ENCODE results near the gene P2RY14. TPM values are rescaled to one million over a fixed set of nuclear protein-coding genes. Genes with fewer than 3 reads are reported as not detected.

The P2RY14 gene
- total RNA-seq, 1 donor from 2014 or later = not detected

DNA sequence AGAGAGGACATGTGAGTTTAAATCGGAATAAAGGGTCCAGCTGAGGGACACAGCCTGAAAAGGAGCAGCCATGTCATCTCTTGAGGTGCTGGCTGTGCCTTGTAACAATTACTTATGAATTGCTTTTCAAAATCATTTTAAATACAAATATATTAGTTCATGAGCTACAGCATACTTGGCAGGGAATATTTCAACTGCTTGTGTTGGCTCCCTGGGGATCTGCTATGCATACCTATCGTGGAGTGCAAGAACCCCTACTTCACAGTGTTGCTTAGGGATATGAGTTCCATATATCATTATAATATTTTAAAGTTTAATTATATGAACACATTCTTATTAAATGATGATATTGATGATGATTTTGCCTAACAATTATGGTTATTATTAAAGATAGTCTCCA is 19.1 kb upstream of the P2RY14 start:
- Mint-ChIP-seq H3K4me1 (ENCODE audit: low read depth, unreplicated experiment) (peaks cover 3% of the 10 kb centered on the region), H3K27ac (ENCODE audit: unreplicated experiment) (no peak overlapping the region)

GRCh38 chr3:151296226-151296625 is 17.9 kb upstream of the P2RY14 start:
- peaks cover 3% of the 10 kb centered on the region for H3K4me1 Mint-ChIP-seq (ENCODE audit: low read depth, unreplicated experiment)
- H3K36me3 Mint-ChIP-seq (ENCODE audit: unreplicated experiment) = no peaks in the 10 kb centered on the region
- no peaks in the 10 kb centered on the region for H3K9me3 Mint-ChIP-seq (ENCODE audit: unreplicated experiment)
- TF ChIP-seq, protein P1, sequence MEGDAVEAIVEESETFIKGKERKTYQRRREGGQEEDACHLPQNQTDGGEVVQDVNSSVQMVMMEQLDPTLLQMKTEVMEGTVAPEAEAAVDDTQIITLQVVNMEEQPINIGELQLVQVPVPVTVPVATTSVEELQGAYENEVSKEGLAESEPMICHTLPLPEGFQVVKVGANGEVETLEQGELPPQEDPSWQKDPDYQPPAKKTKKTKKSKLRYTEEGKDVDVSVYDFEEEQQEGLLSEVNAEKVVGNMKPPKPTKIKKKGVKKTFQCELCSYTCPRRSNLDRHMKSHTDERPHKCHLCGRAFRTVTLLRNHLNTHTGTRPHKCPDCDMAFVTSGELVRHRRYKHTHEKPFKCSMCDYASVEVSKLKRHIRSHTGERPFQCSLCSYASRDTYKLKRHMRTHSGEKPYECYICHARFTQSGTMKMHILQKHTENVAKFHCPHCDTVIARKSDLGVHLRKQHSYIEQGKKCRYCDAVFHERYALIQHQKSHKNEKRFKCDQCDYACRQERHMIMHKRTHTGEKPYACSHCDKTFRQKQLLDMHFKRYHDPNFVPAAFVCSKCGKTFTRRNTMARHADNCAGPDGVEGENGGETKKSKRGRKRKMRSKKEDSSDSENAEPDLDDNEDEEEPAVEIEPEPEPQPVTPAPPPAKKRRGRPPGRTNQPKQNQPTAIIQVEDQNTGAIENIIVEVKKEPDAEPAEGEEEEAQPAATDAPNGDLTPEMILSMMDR (IDR thresholded peaks at IDR 0.05; ENCODE audit: partially characterized antibody, unreplicated experiment) = no peak
- H3K27me3 Mint-ChIP-seq (ENCODE audit: unreplicated experiment) = no peaks in the 10 kb centered on the region
- DNase-seq = no peak
- H3K27ac Mint-ChIP-seq (ENCODE audit: unreplicated experiment) = no peak overlapping the region
- H3K4me3 Mint-ChIP-seq (ENCODE audit: unreplicated experiment) = no peak overlapping the region

More for the DNA sequence above, 19.1 kb upstream of the P2RY14 start:
- no peak overlapping the region for H3K4me3 Mint-ChIP-seq (ENCODE audit: unreplicated experiment)
- DNase-seq = no peak
- H3K27me3 Mint-ChIP-seq (ENCODE audit: unreplicated experiment) = peaks cover under 1% of the 10 kb centered on the region
- H3K9me3 Mint-ChIP-seq (ENCODE audit: unreplicated experiment) = no peaks in the 10 kb centered on the region
- TF ChIP-seq, protein P1 (IDR thresholded peaks at IDR 0.05; ENCODE audit: partially characterized antibody, unreplicated experiment) = no peak
- H3K36me3 Mint-ChIP-seq (ENCODE audit: unreplicated experiment) = no peaks in the 10 kb centered on the region

- peaks cover 9% of the 10 kb centered on the region for H3K4me1 Mint-ChIP-seq (ENCODE audit: low read depth, unreplicated experiment)
- H3K27ac Mint-ChIP-seq (ENCODE audit: unreplicated experiment) = no peak overlapping the region
- no peaks in the 10 kb centered on the region for H3K9me3 Mint-ChIP-seq (ENCODE audit: unreplicated experiment)
- DNase-seq = no peak
- no peak overlapping the region for H3K4me3 Mint-ChIP-seq (ENCODE audit: unreplicated experiment)
- H3K36me3 Mint-ChIP-seq (ENCODE audit: unreplicated experiment) = no peaks in the 10 kb centered on the region
- no peaks in the 10 kb centered on the region for H3K27me3 Mint-ChIP-seq (ENCODE audit: unreplicated experiment)
- TF ChIP-seq, protein P1 (IDR thresholded peaks at IDR 0.05; ENCODE audit: partially characterized antibody, unreplicated experiment) = no peak
These were observed 14.8 kb upstream of the P2RY14 start for GRCh38 chr3:151293127-151293526.

GRCh38 chr3:151290673-151291072 is 12.3 kb upstream of the P2RY14 start:
- no peak for DNase-seq
- H3K4me1 Mint-ChIP-seq (ENCODE audit: low read depth, unreplicated experiment) = peaks cover 9% of the 10 kb centered on the region

GRCh38 chr3:151289445-151289844 is 11.1 kb upstream of the P2RY14 start:
- DNase-seq = no peak
- Mint-ChIP-seq H3K9me3 (ENCODE audit: unreplicated experiment) (no peaks in the 10 kb centered on the region), H3K36me3 (ENCODE audit: unreplicated experiment) (no peaks in the 10 kb centered on the region), H3K27ac (ENCODE audit: unreplicated experiment) (no peak overlapping the region), H3K4me3 (ENCODE audit: unreplicated experiment) (no peak overlapping the region), H3K4me1 (ENCODE audit: low read depth, unreplicated experiment) (peaks cover 9% of the 10 kb centered on the region), H3K27me3 (ENCODE audit: unreplicated experiment) (no peaks in the 10 kb centered on the region)
- TF ChIP-seq, protein P1 (IDR thresholded peaks at IDR 0.05; ENCODE audit: partially characterized antibody, unreplicated experiment) = no peak

More at GRCh38 chr3:151290673-151291072, 12.3 kb upstream of the P2RY14 start:
- no peaks in the 10 kb centered on the region for H3K27me3 Mint-ChIP-seq (ENCODE audit: unreplicated experiment)
- no peaks in the 10 kb centered on the region for H3K36me3 Mint-ChIP-seq (ENCODE audit: unreplicated experiment)
- TF ChIP-seq, protein P1 (IDR thresholded peaks at IDR 0.05; ENCODE audit: partially characterized antibody, unreplicated experiment) = no peak
- no peak overlapping the region for H3K4me3 Mint-ChIP-seq (ENCODE audit: unreplicated experiment)
- H3K27ac Mint-ChIP-seq (ENCODE audit: unreplicated experiment) = no peak overlapping the region
- no peaks in the 10 kb centered on the region for H3K9me3 Mint-ChIP-seq (ENCODE audit: unreplicated experiment)

All from glutamatergic neuron (in vitro differentiated cells).